A549 (cell line): ENCODE measurements around the gene GRM7. TPM values are rescaled to one million over a fixed set of nuclear protein-coding genes. Genes with fewer than 3 reads are reported as not detected.

ENCODE experiments used
- ATAC-seq, 2 experiments: fragments of 200-7000 bp in 1 of 2; fragments of >200 bp in 1 of 2; cut with Nextera tagmentation in 1 of 2; cut with Tn5 transposase in 1 of 2; 3 replicates each; pipeline versions ENCODE4 v1.8.0 to v1.9.1; 2018 to 2020; ENCODE audit warnings: mild to moderate bottlenecking in 1 of 2, moderate library complexity in 1 of 2
- CTCF ChIA-PET: fragments of 300-600 bp; sonication (Branson Sonifier 250); formaldehyde crosslinking; extraction: SDS; loops from one replicate; lab custom pipeline; 2021; ENCODE audit warnings: antibody characterized with exemption, inconsistent platforms; lab: Yijun Ruan, JAX
- POLR2A ChIA-PET: fragments of 350-600 bp; formaldehyde crosslinking; extraction: SDS; loops from one replicate; lab custom pipeline; 2021; ENCODE audit warnings: antibody characterized with exemption, inconsistent platforms; lab: Yijun Ruan, JAX
- DNase-seq, 2 experiments: peaks; one replicate each; pipeline versions ENCODE4 v3.0.0 to v3.0.0-alpha.2; 2011 to 2016; ENCODE audit warnings: low read depth in 1 of 2, low spot score in 1 of 2
- FAIRE-seq: peaks from 2 replicates; lab custom pipeline; 2011; peaks lifted over from hg19 to GRCh38; lab: Jason Lieb, UNC
- H3K27ac ChIP-seq, 2 experiments: fragments of >200 bp; sonication (Bioruptor Twin); formaldehyde crosslinking; 3 replicates each; pipeline ENCODE4 v1.5.1; 2016 to 2017
- H3K4me1 ChIP-seq: fragments of >200 bp; sonication (Bioruptor Twin); formaldehyde crosslinking; 3 replicates; pipeline ENCODE4 v1.6.1; 2016
- H3K4me2 ChIP-seq: fragments of >200 bp; sonication (Bioruptor Twin); formaldehyde crosslinking; 3 replicates; pipeline ENCODE4 v1.6.1; 2016
- H3K4me3 ChIP-seq: fragments of >200 bp; sonication (Bioruptor Twin); formaldehyde crosslinking; 3 replicates; pipeline ENCODE4 v1.5.1; 2016
- H3K9me3 ChIP-seq: fragments of >200 bp; sonication (Bioruptor Twin); formaldehyde crosslinking; 3 replicates; pipeline ENCODE4 v1.6.1; 2016
- ATOH8 ChIP-seq: fragments of 250-450 bp; sonication (Bioruptor Pico); IDR thresholded peaks from 2 replicates; pipeline ENCODE4 v1.5.0; 2020; ENCODE audit warnings: low read depth, mild to moderate bottlenecking, moderate library complexity
- BCL3 ChIP-seq: fragments of >200 bp; sonication (Bioruptor Twin); formaldehyde crosslinking; IDR thresholded peaks from 3 replicates; pipeline ENCODE4 v1.6.1; 2016
- BHLHE40 ChIP-seq: IDR thresholded peaks from 2 replicates; pipeline ENCODE4 v1.6.1; 2012; ENCODE audit warnings: low read depth, low read length, inconsistent platforms
- CBX8 ChIP-seq: fragments of 200-600 bp; sonication (generic); IDR thresholded peaks from 2 replicates; pipeline ENCODE4 v1.6.1; 2016
- CHD2 ChIP-seq: fragments of 150-350 bp; IDR thresholded peaks from 2 replicates; pipeline ENCODE4 v1.6.1; 2014; ENCODE audit warnings: low read length; ENCODE audit not compliant: partially characterized antibody
- CTCF ChIP-seq: fragments of >200 bp; sonication (Bioruptor Twin); formaldehyde crosslinking; IDR thresholded peaks from 3 replicates; pipeline ENCODE4 v1.5.1; 2016
- E2F6 ChIP-seq: IDR thresholded peaks from 2 replicates; pipeline ENCODE4 v1.6.1; 2012; ENCODE audit warnings: low read depth, borderline replicate concordance
- ELK1 ChIP-seq: fragments of 150-350 bp; IDR thresholded peaks from 2 replicates; pipeline ENCODE4 v1.6.1; 2014; ENCODE audit warnings: low read depth, mild to moderate bottlenecking, low read length
- EP300 ChIP-seq, 2 experiments: fragments of >200 bp; sonication (Bioruptor Twin); formaldehyde crosslinking; IDR thresholded peaks; 2 replicates in 1 of 2; 3 replicates in 1 of 2; pipeline ENCODE4 v1.6.1; 2016 to 2017
- FOSB ChIP-seq: fragments of 250-450 bp; sonication (Bioruptor Pico); IDR thresholded peaks from 2 replicates; pipeline ENCODE4 v1.5.0; 2020; ENCODE audit warnings: mild to moderate bottlenecking, moderate library complexity
- FOXS1 ChIP-seq: fragments of 250-450 bp; sonication (Bioruptor Pico); IDR thresholded peaks from 2 replicates; pipeline ENCODE4 v1.5.0; 2020; ENCODE audit warnings: mild to moderate bottlenecking, moderate library complexity
- GATA3 ChIP-seq: IDR thresholded peaks from 2 replicates; pipeline ENCODE4 v1.6.1; 2012; ENCODE audit warnings: borderline replicate concordance
- HES2 ChIP-seq: fragments of >200 bp; sonication (Bioruptor Twin); formaldehyde crosslinking; IDR thresholded peaks from 2 replicates; pipeline ENCODE4 v1.6.1; 2016
- HOXB13 ChIP-seq: fragments of 250-450 bp; sonication (Bioruptor Pico); IDR thresholded peaks from 2 replicates; pipeline ENCODE4 v1.5.0; 2020; ENCODE audit warnings: low read depth, mild to moderate bottlenecking, moderate library complexity
- HOXB5 ChIP-seq: fragments of 250-450 bp; sonication (Bioruptor Pico); IDR thresholded peaks from 2 replicates; pipeline ENCODE4 v1.5.0; 2020; ENCODE audit warnings: mild to moderate bottlenecking, moderate library complexity
- JUN ChIP-seq, 2 experiments: fragments of >200 bp; sonication (Bioruptor Twin); formaldehyde crosslinking; IDR thresholded peaks; 2 replicates in 1 of 2; 3 replicates in 1 of 2; pipeline ENCODE4 v1.6.1; 2016 to 2017
- KDM1A ChIP-seq: fragments of 200-600 bp; sonication (generic); IDR thresholded peaks from 2 replicates; pipeline ENCODE4 v1.6.1; 2016; ENCODE audit warnings: low read depth, mild to moderate bottlenecking
- MAFK ChIP-seq: fragments of 450-650 bp; IDR thresholded peaks from 2 replicates; pipeline ENCODE4 v1.6.1; 2014; ENCODE audit not compliant: partially characterized antibody
- MAX ChIP-seq: IDR thresholded peaks from 2 replicates; pipeline ENCODE4 v1.6.1; 2012
- MAZ ChIP-seq: fragments of 150-350 bp; IDR thresholded peaks from 2 replicates; pipeline ENCODE4 v1.6.1; 2014; ENCODE audit warnings: antibody characterized with exemption, low read depth, low read length, borderline replicate concordance
- PHF8 ChIP-seq: fragments of 200-600 bp; sonication (generic); IDR thresholded peaks from 2 replicates; pipeline ENCODE4 v1.6.1; 2016; ENCODE audit warnings: low read depth, mild to moderate bottlenecking, antibody characterized with exemption, moderate library complexity, borderline replicate concordance
- POLR2AphosphoS2 ChIP-seq: conservative IDR thresholded peaks from 2 replicates; pipeline ENCODE4 v1.6.1; 2012; ENCODE audit warnings: low read length, improper control_type of control experiment, inconsistent platforms
- RAD21 ChIP-seq, 2 experiments: fragments of >200 bp in 1 of 2; sonication (Bioruptor Twin) in 1 of 2; formaldehyde crosslinking in 1 of 2; IDR thresholded peaks in 1 of 2; conservative IDR thresholded peaks in 1 of 2; 2 replicates in 1 of 2; 3 replicates in 1 of 2; pipeline ENCODE4 v1.6.1; 2012 to 2018; ENCODE audit warnings: inconsistent platforms in 1 of 2
- RCOR1 ChIP-seq: fragments of 150-350 bp; IDR thresholded peaks from 2 replicates; pipeline ENCODE4 v1.6.1; 2014; ENCODE audit warnings: antibody characterized with exemption, low read length, low read depth
- RFX5 ChIP-seq: fragments of 450-650 bp; IDR thresholded peaks from 2 replicates; pipeline ENCODE4 v1.7.1; 2014; ENCODE audit warnings: antibody characterized with exemption, mild to moderate bottlenecking, moderate library complexity
- RNF2 ChIP-seq: fragments of 200-600 bp; sonication (generic); IDR thresholded peaks from 2 replicates; pipeline ENCODE4 v1.6.1; 2016; ENCODE audit warnings: low read depth, mild to moderate bottlenecking, antibody characterized with exemption, moderate library complexity, borderline replicate concordance
- SMC3 ChIP-seq: fragments of >200 bp; sonication (Bioruptor Twin); formaldehyde crosslinking; IDR thresholded peaks from 3 replicates; pipeline ENCODE4 v1.6.1; 2018; ENCODE audit warnings: inconsistent platforms
- TP53 ChIP-seq: fragments of 250-450 bp; sonication (Bioruptor Pico); IDR thresholded peaks from 2 replicates; pipeline ENCODE4 v1.5.0; 2021; ENCODE audit warnings: mild to moderate bottlenecking, moderate library complexity
- USF2 ChIP-seq: fragments of 450-650 bp; IDR thresholded peaks from 2 replicates; pipeline ENCODE4 v1.6.1; 2014; ENCODE audit warnings: antibody characterized with exemption
- ZNF302 ChIP-seq: fragments of 250-450 bp; sonication (Bioruptor Pico); IDR thresholded peaks from 2 replicates; pipeline ENCODE4 v1.9.0; 2021; ENCODE audit warnings: inconsistent platforms, mild to moderate bottlenecking, moderate library complexity
- ZSCAN20 ChIP-seq: fragments of 250-450 bp; sonication (Bioruptor Pico); IDR thresholded peaks from 2 replicates; pipeline ENCODE4 v1.8.0; 2022; ENCODE audit warnings: mild to moderate bottlenecking, moderate library complexity
- WGBS: methylation state at CpG from one replicate; pipeline ENCODE4 v1.1.6; 2017; ENCODE audit errors: missing lambda C conversion rate; 5-methylcytosine and 5-hydroxymethylcytosine counted together
- polyA plus RNA-seq, 4 experiments: library from polyadenylated mRNA; depleted of rRNA in 3 of 4; stranded (reverse); fragments of >200 nt; fragmentation: RNase III in 1 of 4; extraction: RNeasy Plus Mini Kit Qiagen cat#74134 plus additional on column Dnase treatment in 1 of 4; gene quantifications; 2 replicates in 3 of 4; 3 replicates in 1 of 4; pipeline ENCODE4 v1.2.3, GENCODE V29; 2011 to 2017

Gene GRM7
- polyA plus RNA-seq, 2 of the 4 experiments (the other 2 are of a cell fraction) = not detected

GRCh38 chr3:7713724-7714123 is 852.8 kb downstream of the GRM7 start:
- Histone ChIP-seq H3K9me3 (no peaks in the 10 kb centered on the region), H3K4me3 (no peak overlapping the region), H3K4me1 (no peaks in the 10 kb centered on the region)
- 37% methylated on average over 2 of the region's 2 CpGs for WGBS
- CTCF ChIA-PET = no interaction called here
- TF ChIP-seq ZNF302 (CRISPR knock-in tag) (no peak), HOXB13 (CRISPR knock-in tag) (no peak), FOSB (CRISPR knock-in tag) (no peak), MAZ (no peak), MAX (no peak), CBX8 (no peak), BCL3 (no peak), ELK1 (no peak), HOXB5 (CRISPR knock-in tag) (no peak), GATA3 (no peak), PHF8 (no peak), MAFK (no peak), BHLHE40 (no peak), USF2 (no peak), CTCF (no peak)
- TF ChIP-seq, all 56 proteins: peak for 0
- no peak for DNase-seq
- H3K4me2 ChIP-seq = no peak overlapping the region
- no peak for FAIRE-seq
- no peak overlapping the region for H3K27ac ChIP-seq
- POLR2A ChIA-PET = no interaction called here
- ATAC-seq = no peak

GRCh38 chr3:7720649-7721297 is 859.9 kb downstream of the GRM7 start:
- ATAC-seq = no peak
- CTCF ChIA-PET = no interaction called here
- no peak for FAIRE-seq

More at GRCh38 chr3:7720649-7721297, 859.9 kb downstream of the GRM7 start:
- POLR2A ChIA-PET = no interaction called here
- H3K4me1 ChIP-seq = no peaks in the 10 kb centered on the region
- H3K4me2 ChIP-seq = no peak overlapping the region
- no peak for DNase-seq
- H3K9me3 ChIP-seq = no peaks in the 10 kb centered on the region
- H3K4me3 ChIP-seq = no peak overlapping the region
- no peak overlapping the region for H3K27ac ChIP-seq
- WGBS = 13% methylated on average over 1 of the region's 1 CpG
- no peak for TF ChIP-seq JUN (IDR thresholded peaks at IDR 0.05)
- TF ChIP-seq CHD2 = no peak
- TF ChIP-seq POLR2AphosphoS2 = no peak
- no peak for TF ChIP-seq FOXS1 (CRISPR knock-in tag)
- no peak for TF ChIP-seq RFX5
- TF ChIP-seq KDM1A = no peak
- TF ChIP-seq ZSCAN20 (CRISPR knock-in tag) = no peak
- no peak for TF ChIP-seq RCOR1
- no peak for TF ChIP-seq PHF8
- TF ChIP-seq ZNF302 (CRISPR knock-in tag) = no peak
- TF ChIP-seq E2F6 = no peak
- no peak for TF ChIP-seq ATOH8 (CRISPR knock-in tag)
- TF ChIP-seq TP53 = no peak
- TF ChIP-seq EP300 (IDR thresholded peaks at IDR 0.05) = no peak
- TF ChIP-seq SMC3 = no peak
- TF ChIP-seq HES2 = no peak
- no peak for TF ChIP-seq RAD21 (conservative IDR thresholded peaks at IDR 0.05 in 1 of 2, IDR thresholded peaks at IDR 0.05 in 1 of 2)
- TF ChIP-seq RNF2 = no peak
